Naive thymus-derived CD4-positive, alpha-beta T cell (primary cell): ENCODE data around the gene MVB12A. TPM values are rescaled to one million over a fixed set of nuclear protein-coding genes. Genes with fewer than 3 reads are reported as not detected.

Experiments used
- ATAC-seq: fragments of 150-1000 bp; cut with Tn5 transposase; 2 replicates; pipeline ENCODE4 v1.10.0; 2021; ENCODE audit warnings: mild to moderate bottlenecking, moderate library complexity
- CTCF ChIA-PET: fragments of 350-600 bp; sonication (Branson Sonifier 250); formaldehyde crosslinking; loops from one replicate; lab custom pipeline; 2021; ENCODE audit warnings: antibody characterized with exemption; lab: Charles Lee
- POLR2A ChIA-PET: fragments of 350-600 bp; sonication (Branson Sonifier 250); formaldehyde crosslinking; loops from one replicate; lab custom pipeline; 2021; ENCODE audit warnings: antibody characterized with exemption, inconsistent platforms; lab: Charles Lee
- DNase-seq, 9 donors: peaks; one replicate each; pipeline versions ENCODE4 v3.0.0 to v3.0.0-alpha.2; 2020 to 2022; ENCODE audit warnings: mixed read lengths in 1 of 9
- H3K27ac ChIP-seq: one replicate; pipeline ENCODE4 v1.7.0; 2013; ENCODE audit warnings: mild to moderate bottlenecking, low read depth, low read length, moderate library complexity
- H3K27me3 ChIP-seq, 2 donors: one replicate each; pipeline ENCODE4 v1.7.0; 2013; ENCODE audit warnings: low read length in 2 of 2, mild to moderate bottlenecking in 2 of 2, moderate library complexity in 2 of 2; ENCODE audit not compliant: control insufficient read depth in 2 of 2, insufficient read depth in 2 of 2
- H3K36me3 ChIP-seq, 3 experiments: 1 replicate in 2 of 3; 2 replicates in 1 of 3; pipeline ENCODE4 v1.7.0; 2013; ENCODE audit warnings: low read length in 3 of 3, mild to moderate bottlenecking in 3 of 3, moderate library complexity in 1 of 3; ENCODE audit not compliant: insufficient read depth in 3 of 3, control insufficient read depth in 2 of 3
- H3K4me1 ChIP-seq, 2 donors: one replicate each; pipeline ENCODE4 v1.7.0; 2013; ENCODE audit warnings: low read length in 2 of 2, mild to moderate bottlenecking in 2 of 2, moderate library complexity in 1 of 2; ENCODE audit not compliant: control insufficient read depth in 2 of 2, insufficient read depth in 2 of 2
- H3K4me3 ChIP-seq: 2 replicates; pipeline ENCODE4 v1.7.0; 2013; ENCODE audit warnings: mild to moderate bottlenecking, low read length
- H3K9me3 ChIP-seq, 3 experiments: 1 replicate in 2 of 3; 2 replicates in 1 of 3; pipeline ENCODE4 v1.7.0; 2013; ENCODE audit warnings: low read length in 3 of 3; ENCODE audit not compliant: control insufficient read depth in 2 of 3
- H3K27ac Mint-ChIP-seq, 9 donors: one replicate each; pipeline ENCODE4 v1.8.0; 2020 to 2022; ENCODE audit warnings: mixed read lengths in 9 of 9, mild to moderate bottlenecking in 8 of 9, moderate library complexity in 5 of 9, inconsistent platforms in 2 of 9
- H3K27me3 Mint-ChIP-seq, 5 donors: one replicate each; pipeline ENCODE4 v1.8.0; 2021 to 2022; ENCODE audit warnings: mixed read lengths in 5 of 5, mild to moderate bottlenecking in 1 of 5
- H3K36me3 Mint-ChIP-seq, 5 donors: one replicate each; pipeline ENCODE4 v1.8.0; 2020 to 2022; ENCODE audit warnings: mixed read lengths in 5 of 5, mild to moderate bottlenecking in 3 of 5, inconsistent platforms in 1 of 5
- H3K4me1 Mint-ChIP-seq, 7 donors: one replicate each; pipeline ENCODE4 v1.8.0; 2020 to 2022; ENCODE audit warnings: mixed read lengths in 7 of 7, mild to moderate bottlenecking in 3 of 7, inconsistent platforms in 1 of 7
- H3K4me3 Mint-ChIP-seq, 10 donors: one replicate each; pipeline ENCODE4 v1.8.0; 2020 to 2022; ENCODE audit warnings: mild to moderate bottlenecking in 10 of 10, mixed read lengths in 10 of 10, moderate library complexity in 6 of 10, inconsistent platforms in 2 of 10
- H3K9me3 Mint-ChIP-seq, 11 donors: one replicate each; pipeline ENCODE4 v1.8.0; 2020 to 2022; ENCODE audit warnings: mixed read lengths in 11 of 11, mild to moderate bottlenecking in 4 of 11, inconsistent platforms in 1 of 11, moderate library complexity in 1 of 11
- intact Hi-C, 2 donors: fragments of 100-400 bp; cut with micrococcal nuclease; formaldehyde crosslinking; loops; one replicate each; pipeline ENCODE4 v1.15.1; 2023
- polyA plus RNA-seq, 2 donors: library from polyadenylated mRNA; unstranded; fragments of 300-500 nt; fragmentation: Illumina TruSeq; gene quantifications; one replicate each; pipeline ENCODE4 v1.2.3, GENCODE V29; 2021
- total RNA-seq, 6 experiments: library from RNA in 5 of 6; stranded (reverse) in 5 of 6; gene quantifications; 1 replicate in 5 of 6; 2 replicates in 1 of 6; pipeline ENCODE4 v1.2.3 and lab custom pipeline; 2021 to 2026

Gene MVB12A
- total and polyA plus RNA-seq, 7 experiments from 2014 or later = 19.5 to 45.1 (median 31.3) TPM

- Mint-ChIP-seq H3K4me3 (no peak within 1 kb of the TSS), H3K4me1 (peaks cover 0 to 4% (median 1%) of the 10 kb centered on the region in 7 donors), H3K27ac (no peak within 1 kb of the TSS), H3K9me3 (no peaks in the 10 kb centered on the region), H3K27me3 (peaks cover 19 to 41% (median 22%) of the 10 kb centered on the region in 5 donors), H3K36me3 (no peaks in the 10 kb centered on the region)
- H3K4me1 ChIP-seq = no peaks in the 10 kb centered on the region
- H3K36me3 ChIP-seq = no peaks in the 10 kb centered on the region
- H3K9me3 ChIP-seq = no peaks in the 10 kb centered on the region
- no peak for DNase-seq
- H3K27me3 ChIP-seq = peaks cover 0 to 7% of the 10 kb centered on the region in 2 donors
- H3K4me3 ChIP-seq = no peak within 1 kb of the TSS
- no peak within 1 kb of the TSS for H3K27ac ChIP-seq
- ATAC-seq = no peak
- ChIA-PET POLR2A (interaction anchor here (0.6 kb wide), 1 partner anchor 389 kb away, joined by 3 read pairs; no protein-coding TSS in a partner anchor), CTCF (no interaction called here)
- intact Hi-C loops = no loop called here
Measured at GRCh38 chr19:17460372-17461230, 40.8 kb downstream of the MVB12A start, which contains the start of gene NXNL1. Gene NXNL1 (minus strand): TSS chr19:17460926. CDS start chr19:17460869, 57 bp downstream.

- H3K27ac ChIP-seq = no peak overlapping the region
- no peak for DNase-seq
- H3K36me3 ChIP-seq = no peaks in the 10 kb centered on the region
- intact Hi-C loops = loop anchor here (1.0 to 5.0 kb wide), 5 partner anchors 14 to 389 kb away; partner anchors contain the start of genes HAUS8 (in 1 of the 2) and MYO9B (in 1 of the 2)
- ChIA-PET CTCF (interaction anchor here (1.0 to 2.3 kb wide), 8 partner anchors 15 to 121 kb away, joined by 3 to 6 read pairs (median 4); partner anchors contain the start of gene CCDC194), POLR2A (interaction anchor here (1.1 kb wide), 2 partner anchors 47 to 72 kb away, joined by 3 to 4 read pairs; partner anchors contain the start of genes CCDC194 and MVB12A)
- Mint-ChIP-seq H3K4me1 (peaks cover 19 to 29% (median 27%) of the 10 kb centered on the region in 7 donors), H3K27ac (peak overlapping the region in 3 of 9 donors; percentile 31 to 62 (median 43)), H3K36me3 (no peaks in the 10 kb centered on the region), H3K27me3 (peaks cover 0 to 22% (median 0%) of the 10 kb centered on the region in 5 donors), H3K4me3 (peak overlapping the region in 1 of 10 donors; percentile 8), H3K9me3 (peaks cover 0 to 2% (median 0%) of the 10 kb centered on the region in 11 donors)
- no peak overlapping the region for H3K4me3 ChIP-seq
- H3K9me3 ChIP-seq = no peaks in the 10 kb centered on the region
- no peaks in the 10 kb centered on the region for H3K27me3 ChIP-seq
- ATAC-seq = no peak
- peaks cover 6 to 21% of the 10 kb centered on the region in 2 donors for H3K4me1 ChIP-seq
Measured at GRCh38 chr19:17466487-17466850, 46.6 kb downstream of the MVB12A start.

- peaks cover 0 to 2% (median 0%) of the 10 kb centered on the region in 11 donors for H3K9me3 Mint-ChIP-seq
- Histone ChIP-seq H3K36me3 (no peaks in the 10 kb centered on the region), H3K27me3 (no peaks in the 10 kb centered on the region), H3K4me1 (peaks cover 6 to 22% of the 10 kb centered on the region in 2 donors), H3K4me3 (no peak overlapping the region), H3K9me3 (no peaks in the 10 kb centered on the region), H3K27ac (no peak overlapping the region)
- H3K27me3 Mint-ChIP-seq = peaks cover 0 to 22% (median 0%) of the 10 kb centered on the region in 5 donors
- H3K4me1 Mint-ChIP-seq = peaks cover 22 to 33% (median 30%) of the 10 kb centered on the region in 7 donors
- no peak for DNase-seq
- H3K4me3 Mint-ChIP-seq = peak overlapping the region in 2 of 10 donors; percentile 6 to 96
- H3K27ac Mint-ChIP-seq = peak overlapping the region in 6 of 9 donors; percentile 36 to 97 (median 90)
- POLR2A ChIA-PET = interaction anchor here (0.7 to 1.4 kb wide), 3 partner anchors 43 to 74 kb away, joined by 3 to 4 read pairs (median 4); partner anchors contain the start of gene CCDC194
- no peak for ATAC-seq
- H3K36me3 Mint-ChIP-seq = no peaks in the 10 kb centered on the region
- CTCF ChIA-PET = interaction anchor here (1.4 to 2.3 kb wide), 2 partner anchors 73 to 106 kb away, joined by 3 to 6 read pairs; partner anchors contain the start of gene CCDC194
- intact Hi-C loops = loop anchor here (2.0 to 5.0 kb wide), 2 partner anchors 15 to 390 kb away; partner anchors contain the start of genes HAUS8 (in 1 of the 2) and MYO9B (in 1 of the 2)
Measured at GRCh38 chr19:17467471-17468301, 47.8 kb downstream of the MVB12A start.

- Mint-ChIP-seq H3K27ac (peak overlapping the region; percentile 59 to 98 (median 93)), H3K36me3 (no peaks in the 10 kb centered on the region), H3K4me3 (peak overlapping the region; percentile 92 to 100 (median 96)), H3K9me3 (peaks cover 0 to 2% (median 0%) of the 10 kb centered on the region in 11 donors), H3K4me1 (peaks cover 22 to 38% (median 30%) of the 10 kb centered on the region in 7 donors), H3K27me3 (peaks cover 0 to 22% (median 0%) of the 10 kb centered on the region in 5 donors)
- intact Hi-C loops = loop anchor here (1.0 to 5.0 kb wide), 6 partner anchors 15 to 391 kb away; partner anchors contain the start of genes COLGALT1 (in 1 of the 2), HAUS8 (in 1 of the 2), MYO9B (in 1 of the 2) and PGLS (in 1 of the 2)
- Histone ChIP-seq H3K9me3 (no peaks in the 10 kb centered on the region), H3K27ac (peak overlapping the region; percentile 77), H3K27me3 (no peaks in the 10 kb centered on the region), H3K4me3 (no peak overlapping the region), H3K4me1 (peaks cover 6 to 22% of the 10 kb centered on the region in 2 donors), H3K36me3 (no peaks in the 10 kb centered on the region)
- no peak for DNase-seq
- ATAC-seq = no peak
- CTCF ChIA-PET = interaction anchor here (0.9 to 2.3 kb wide), 2 partner anchors 28 to 74 kb away, joined by 3 to 6 read pairs; partner anchors contain the start of gene CCDC194
- POLR2A ChIA-PET = interaction anchor here (0.5 to 1.4 kb wide), 4 partner anchors 51 to 243 kb away, joined by 3 to 4 read pairs (median 3); partner anchors contain the start of genes CCDC194 and OCEL1
Measured at GRCh38 chr19:17468302-17469091, 48.6 kb downstream of the MVB12A start.

- ChIA-PET CTCF (interaction anchor here (0.9 to 2.3 kb wide), 2 partner anchors 28 to 75 kb away, joined by 3 to 6 read pairs; partner anchors contain the start of gene CCDC194), POLR2A (interaction anchor here (0.5 to 1.1 kb wide), 3 partner anchors 50 to 243 kb away, joined by 3 read pairs; partner anchors contain the start of genes CCDC194 and OCEL1)
- intact Hi-C loops = loop anchor here (1.0 to 5.0 kb wide), 6 partner anchors 16 to 392 kb away; partner anchors contain the start of genes COLGALT1 (in 1 of the 2), HAUS8 (in 1 of the 2), MYO9B (in 1 of the 2) and PGLS (in 1 of the 2)
- DNase-seq (peak in 1 of 9 donors; percentile 25), ATAC-seq (no peak)
- Mint-ChIP-seq H3K4me3 (peak overlapping the region; percentile 92 to 100 (median 96)), H3K4me1 (peaks cover 22 to 38% (median 30%) of the 10 kb centered on the region in 7 donors), H3K27me3 (peaks cover 0 to 22% (median 0%) of the 10 kb centered on the region in 5 donors), H3K9me3 (peaks cover 0 to 2% (median 0%) of the 10 kb centered on the region in 11 donors), H3K27ac (peak overlapping the region; percentile 59 to 98 (median 93)), H3K36me3 (no peaks in the 10 kb centered on the region)
- Histone ChIP-seq H3K27me3 (no peaks in the 10 kb centered on the region), H3K36me3 (no peaks in the 10 kb centered on the region), H3K4me3 (peak overlapping the region; percentile 96), H3K9me3 (no peaks in the 10 kb centered on the region), H3K4me1 (peaks cover 6 to 22% of the 10 kb centered on the region in 2 donors), H3K27ac (peak overlapping the region; percentile 77)
Measured at GRCh38 chr19:17469092-17469480, 49.2 kb downstream of the MVB12A start.
